ENCODE data around the gene MALRD1.
"Not testable (repeated sequence)": the region's sequence is repeated elsewhere in the genome, so short reads cannot be mapped to it uniquely, and the experiment has no call there.

The MALRD1 gene

GRCh38 chr10:19491166-19491565, 442.6 kb downstream of the MALRD1 start:
- DNase-seq (ENCODE audit: low read depth in 2 of 2): no peak

- DNase-seq (ENCODE audit: low read depth in 2 of 2): no peak
These were observed 445.3 kb downstream of the MALRD1 start for GRCh38 chr10:19493917-19494316.

- DNase-seq (ENCODE audit: low read depth in 2 of 2): no peak
These were observed 448.4 kb downstream of the MALRD1 start for GRCh38 chr10:19497026-19497425.

- no peak for DNase-seq (ENCODE audit: low read depth in 2 of 2)
These were observed 450.0 kb downstream of the MALRD1 start for GRCh38 chr10:19498393-19499290.

GRCh38 chr10:19499291-19499770, 450.7 kb downstream of the MALRD1 start:
- no peak for DNase-seq (ENCODE audit: low read depth in 2 of 2)

- DNase-seq (ENCODE audit: low read depth in 2 of 2): no peak
These were observed 452.4 kb downstream of the MALRD1 start for GRCh38 chr10:19500959-19501358.

- DNase-seq (ENCODE audit: low read depth in 2 of 2): no peak
These were observed 457.0 kb downstream of the MALRD1 start for GRCh38 chr10:19505320-19506312.

- DNase-seq (ENCODE audit: low read depth in 2 of 2): not testable (repeated sequence)
These were observed 461.6 kb downstream of the MALRD1 start for GRCh38 chr10:19510005-19510732.

- no peak for DNase-seq (ENCODE audit: low read depth in 2 of 2)
These were observed 469.5 kb downstream of the MALRD1 start for GRCh38 chr10:19518109-19518508.

- DNase-seq (ENCODE audit: low read depth in 2 of 2): no peak
These were observed 470.0 kb downstream of the MALRD1 start for GRCh38 chr10:19518632-19519031.

GRCh38 chr10:19531324-19531723, 482.7 kb downstream of the MALRD1 start:
- no peak for DNase-seq (ENCODE audit: low read depth in 2 of 2)

- DNase-seq (ENCODE audit: low read depth in 2 of 2): no peak
These were observed 483.8 kb downstream of the MALRD1 start for GRCh38 chr10:19532411-19532810.

- no peak for DNase-seq (ENCODE audit: low read depth in 2 of 2)
These were observed 492.7 kb downstream of the MALRD1 start for GRCh38 chr10:19541299-19541698.

- DNase-seq (ENCODE audit: low read depth in 2 of 2): no peak
These were observed 497.6 kb downstream of the MALRD1 start for GRCh38 chr10:19546224-19546623.

GRCh38 chr10:19549503-19549902, 500.9 kb downstream of the MALRD1 start:
- no peak for DNase-seq (ENCODE audit: low read depth in 2 of 2)

- no peak for DNase-seq (ENCODE audit: low read depth in 2 of 2)
These were observed 508.1 kb downstream of the MALRD1 start for GRCh38 chr10:19556666-19557065.

GRCh38 chr10:19561181-19561580, 512.6 kb downstream of the MALRD1 start:
- no peak for DNase-seq (ENCODE audit: low read depth in 2 of 2)

GRCh38 chr10:19563388-19564141, 515.0 kb downstream of the MALRD1 start:
- no peak for DNase-seq (ENCODE audit: low read depth in 2 of 2)

GRCh38 chr10:19570120-19570519, 521.5 kb downstream of the MALRD1 start:
- DNase-seq (ENCODE audit: low read depth in 2 of 2): no peak

GRCh38 chr10:19570991-19571390, 522.4 kb downstream of the MALRD1 start:
- DNase-seq (ENCODE audit: low read depth in 2 of 2): no peak

GRCh38 chr10:19572056-19572455, 523.5 kb downstream of the MALRD1 start:
- DNase-seq (ENCODE audit: low read depth in 2 of 2): no peak
